HG03139 (cell line): ENCODE results near the gene TTN.

Experiments
- ATAC-seq: cut with Tn5 transposase; IDR thresholded peaks from one replicate; pipeline ENCODE4 v1.9.1; 2021; ENCODE audit not compliant: unreplicated experiment

The TTN gene

DNA sequence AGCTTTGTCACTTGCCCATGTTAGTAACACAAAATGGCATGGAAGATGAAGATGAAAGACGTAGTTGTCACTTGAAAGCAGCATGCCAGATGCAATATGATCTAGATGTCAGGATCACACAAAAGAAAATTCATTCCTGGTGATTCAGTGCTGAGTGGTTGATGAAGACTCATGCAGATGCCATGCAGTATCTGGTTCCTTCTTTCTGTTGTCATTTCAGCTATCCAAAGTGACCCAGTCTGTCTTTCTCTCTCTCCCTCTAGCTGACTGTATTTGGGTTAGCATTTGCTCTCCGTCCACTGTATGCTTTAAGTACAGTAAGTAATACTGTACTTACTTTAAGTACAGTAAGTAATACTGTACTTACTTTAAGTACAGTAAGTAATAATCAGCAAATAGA lies 50.4 kb downstream of the TTN start:
- no peak for ATAC-seq

DNA sequence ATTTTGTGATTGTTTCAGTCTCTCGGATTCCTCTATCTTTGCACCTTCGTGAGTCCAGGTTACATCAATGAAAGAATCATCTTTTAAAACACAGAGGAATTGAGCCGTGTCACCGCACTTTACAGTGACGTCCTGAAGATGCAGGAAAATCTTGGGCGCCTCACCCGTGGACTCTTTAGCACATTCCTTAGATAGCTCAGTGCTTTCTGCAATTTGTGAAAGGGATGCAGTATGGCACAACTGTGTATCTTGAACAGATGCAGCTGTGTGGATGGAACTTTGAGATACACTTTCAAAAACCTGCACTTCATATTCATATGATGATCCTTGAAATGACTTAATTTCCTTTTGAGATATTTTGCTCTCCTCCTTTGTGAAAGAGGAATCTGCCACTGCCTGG lies 50.9 kb downstream of the TTN start:
- ATAC-seq, result no peak

DNA sequence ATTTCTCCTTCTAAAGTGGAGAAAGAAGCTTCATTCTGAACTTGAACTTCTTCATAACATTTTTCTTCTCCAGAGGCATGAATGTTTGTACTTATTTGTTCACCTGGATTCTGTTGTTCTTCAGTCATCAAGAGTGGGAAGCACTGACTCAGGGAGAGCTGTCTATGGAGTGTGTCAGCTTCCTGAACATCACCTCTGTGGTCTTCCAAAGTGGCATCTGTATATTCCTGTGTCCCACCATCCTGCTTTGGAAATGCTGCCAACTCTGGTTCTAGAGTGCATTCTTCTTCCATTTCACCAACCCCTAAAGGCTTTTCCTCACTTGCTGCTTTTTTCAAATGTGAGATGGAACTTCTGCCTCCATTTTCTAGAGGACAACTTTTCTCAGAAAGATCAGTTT lies 59.5 kb downstream of the TTN start:
- ATAC-seq, result no peak

DNA sequence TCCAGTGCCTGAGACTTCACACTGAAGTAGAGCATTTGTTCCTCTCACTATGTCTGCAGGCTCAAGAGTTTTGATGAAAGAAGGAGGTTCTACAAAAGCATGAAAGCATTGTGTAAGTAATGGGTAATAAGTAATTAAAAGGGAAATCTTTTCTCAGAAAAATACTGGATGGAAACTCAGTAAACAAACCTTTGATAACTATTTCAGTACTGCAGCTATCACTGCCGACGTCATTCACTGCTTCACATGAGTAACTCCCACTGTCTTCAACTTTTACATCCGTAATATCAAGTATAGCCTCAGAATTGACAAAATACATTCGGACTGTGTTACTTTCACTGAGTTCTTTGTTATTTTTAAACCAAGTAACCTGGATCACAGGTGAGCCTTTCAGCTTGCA lies 72.7 kb downstream of the TTN start:
- no peak for ATAC-seq

DNA sequence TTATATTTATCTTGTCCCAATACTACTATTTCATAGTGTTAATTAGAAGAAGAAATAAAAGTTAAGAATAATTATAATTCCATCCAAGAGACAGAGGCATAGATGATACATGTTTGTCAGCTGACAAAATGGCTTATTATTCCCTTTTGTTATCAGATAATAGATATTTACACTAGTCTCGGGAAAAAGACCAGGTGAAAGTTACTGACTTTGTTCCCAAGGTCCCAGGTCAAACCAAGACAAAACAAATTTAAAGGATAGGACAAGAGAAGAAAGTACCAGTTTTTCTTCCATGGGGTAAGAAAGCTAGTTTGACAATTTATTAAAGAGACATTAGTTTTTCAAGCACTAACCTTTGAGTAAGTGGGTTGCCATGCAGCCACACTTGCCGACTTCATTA lies 73.2 kb downstream of the TTN start:
- ATAC-seq, result no peak

DNA sequence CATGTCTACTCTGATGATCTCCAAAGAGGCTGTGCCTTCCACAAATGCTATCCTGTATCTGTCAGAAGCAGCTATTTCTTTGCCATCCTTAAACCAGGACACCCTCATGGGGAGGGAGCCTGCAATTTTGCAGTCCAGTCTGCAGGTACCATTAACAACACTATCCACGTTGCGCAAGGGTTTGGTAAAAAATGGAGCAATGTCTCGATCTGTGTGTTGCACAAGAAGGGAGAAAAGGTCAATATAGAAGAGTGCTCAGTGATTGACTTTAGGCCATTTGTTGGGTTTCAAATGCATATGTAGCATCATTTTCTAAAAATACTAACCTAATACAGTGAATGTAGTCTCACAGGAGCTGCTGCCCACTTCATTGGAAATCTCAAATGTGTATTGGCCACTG lies 74.3 kb downstream of the TTN start:
- no peak for ATAC-seq

DNA sequence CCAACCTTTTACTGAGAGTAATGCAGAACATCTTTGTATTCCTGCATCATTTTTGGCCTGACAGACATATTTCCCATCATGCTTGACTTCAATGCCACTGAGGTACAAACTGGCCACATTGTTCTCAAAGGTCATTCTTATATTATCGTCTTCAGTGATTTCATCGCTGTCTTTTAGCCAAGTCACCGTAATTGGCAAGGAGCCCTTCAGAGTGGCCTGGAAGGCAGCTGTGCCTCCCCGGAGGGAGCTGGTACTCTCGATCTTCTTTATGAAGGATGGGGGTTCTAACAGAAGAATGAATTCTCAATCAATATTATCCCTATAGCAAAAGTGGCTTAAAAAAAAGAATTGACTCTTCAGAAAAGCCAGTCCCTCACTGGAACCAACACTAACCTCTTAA lies 75.9 kb downstream of the TTN start:
- no peak for ATAC-seq

DNA sequence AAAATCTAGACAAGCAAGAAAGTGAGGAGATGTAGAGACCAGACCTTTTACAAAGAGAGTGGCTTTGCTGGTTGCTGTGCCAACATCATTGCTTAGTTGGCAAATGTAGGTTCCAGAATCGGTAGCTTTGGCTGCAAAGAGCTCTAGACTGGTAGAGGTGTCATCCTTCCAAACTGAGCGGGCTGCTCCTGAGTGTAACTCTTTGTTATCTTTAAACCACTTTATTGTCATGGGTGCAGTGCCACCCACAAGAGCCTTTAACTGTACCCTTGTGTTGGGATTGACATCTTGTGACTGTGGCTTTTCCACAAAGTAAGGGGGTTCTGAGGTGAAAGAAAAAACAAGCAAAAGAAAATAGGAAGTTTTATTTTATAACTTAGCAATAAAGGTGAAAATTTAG lies 77.2 kb downstream of the TTN start:
- ATAC-seq, result no peak

DNA sequence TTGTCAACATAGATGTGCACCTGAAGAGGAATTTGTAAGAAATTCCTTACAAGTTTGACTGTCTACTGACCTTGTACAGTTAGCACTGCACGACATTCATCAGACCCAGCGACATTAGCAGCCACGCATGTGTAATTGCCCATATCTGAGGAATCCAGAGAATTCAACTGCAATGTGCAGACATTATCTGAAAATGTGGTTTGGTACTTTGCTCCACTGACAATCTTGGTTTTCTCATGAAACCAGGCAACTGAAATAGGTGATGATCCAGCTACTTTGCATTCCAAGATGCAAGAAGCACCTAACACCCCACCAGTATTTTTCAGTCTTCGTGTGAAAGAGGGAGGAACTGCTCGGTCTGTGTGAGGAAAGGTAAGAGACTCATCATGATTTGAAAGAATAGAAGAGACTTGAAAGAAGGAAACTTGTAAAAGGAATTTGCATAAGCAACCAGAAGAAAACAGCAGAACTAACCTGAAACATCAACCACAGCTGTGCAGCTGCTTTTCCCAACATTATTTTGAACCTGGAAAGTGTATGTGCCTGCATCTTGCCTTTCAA lies 83.4 kb downstream of the TTN start:
- no peak for ATAC-seq

DNA sequence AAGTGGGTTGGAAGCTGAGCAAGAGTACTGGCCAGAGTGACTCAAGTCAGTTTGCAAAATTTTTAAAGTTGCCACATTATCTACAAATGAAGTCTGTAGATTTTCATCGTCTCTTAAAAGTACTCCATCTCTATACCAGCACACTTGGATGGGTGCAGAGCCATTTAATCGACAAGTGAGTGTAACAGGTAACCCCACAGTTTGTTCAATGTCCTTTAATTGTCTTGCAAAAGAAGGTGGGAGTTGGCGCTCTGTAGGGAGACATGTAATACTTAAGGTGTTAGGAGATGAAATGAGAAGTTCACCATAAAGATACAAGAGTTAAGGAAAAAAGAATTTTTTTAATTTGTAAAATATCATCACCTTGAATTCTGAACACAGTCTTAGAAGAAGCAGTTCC lies 84.9 kb downstream of the TTN start:
- ATAC-seq, result no peak

DNA sequence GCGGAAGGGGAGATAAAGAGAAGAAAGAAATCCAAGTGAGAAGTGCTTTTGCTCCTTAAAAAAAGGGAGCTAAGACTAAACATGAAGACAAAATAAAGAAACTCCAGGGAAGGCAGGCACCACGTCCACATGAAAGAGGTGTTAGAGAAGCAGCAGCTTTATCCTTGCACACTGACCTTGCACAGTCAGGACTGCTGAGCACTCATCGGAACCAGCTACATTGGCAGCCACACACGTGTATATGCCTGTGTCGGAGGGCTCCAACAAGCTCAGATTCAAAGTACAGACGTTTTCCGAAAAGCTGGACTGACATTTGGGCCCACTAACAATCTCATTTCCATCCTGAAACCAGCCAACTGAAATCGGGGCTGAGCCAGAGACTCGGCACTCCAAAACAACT lies 88.2 kb downstream of the TTN start:
- no peak for ATAC-seq

DNA sequence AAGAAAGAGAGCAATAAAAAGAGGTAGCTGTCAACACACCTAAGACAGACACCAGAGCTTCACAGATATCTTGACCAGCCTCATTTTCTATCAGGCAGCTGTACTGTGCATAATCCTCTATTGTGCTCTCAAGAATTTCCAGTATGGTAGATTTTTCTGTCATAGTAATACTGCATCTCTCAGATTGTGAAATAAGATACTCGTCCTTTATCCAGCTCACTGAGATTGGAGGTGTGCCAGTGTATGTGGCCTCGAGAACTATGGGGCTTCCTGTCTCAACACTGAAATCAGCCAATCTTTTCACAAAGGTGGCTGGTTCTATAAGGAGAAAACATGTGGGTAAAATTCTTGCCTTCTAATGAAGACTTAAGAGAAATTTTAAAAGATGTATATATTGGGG lies 88.9 kb downstream of the TTN start:
- no peak for ATAC-seq

DNA sequence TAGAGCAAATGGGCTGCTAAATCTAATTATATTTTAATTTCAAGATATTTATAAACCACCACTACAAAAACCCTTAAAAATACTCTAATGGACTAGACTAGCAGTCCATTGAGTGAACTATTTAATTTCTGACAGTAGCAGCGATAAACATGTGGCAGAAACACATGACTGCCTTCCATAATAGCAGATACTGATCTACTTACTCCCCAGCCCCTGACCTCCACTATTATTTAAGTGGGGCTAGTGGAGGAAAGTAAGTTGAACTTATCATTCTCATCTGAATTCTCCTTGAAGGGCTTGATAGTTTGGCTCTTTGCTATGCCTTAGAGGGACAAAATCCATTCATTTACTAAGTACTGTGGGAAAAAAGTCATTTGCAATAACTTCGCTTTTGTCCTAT lies 90.8 kb downstream of the TTN start:
- ATAC-seq, result no peak

DNA sequence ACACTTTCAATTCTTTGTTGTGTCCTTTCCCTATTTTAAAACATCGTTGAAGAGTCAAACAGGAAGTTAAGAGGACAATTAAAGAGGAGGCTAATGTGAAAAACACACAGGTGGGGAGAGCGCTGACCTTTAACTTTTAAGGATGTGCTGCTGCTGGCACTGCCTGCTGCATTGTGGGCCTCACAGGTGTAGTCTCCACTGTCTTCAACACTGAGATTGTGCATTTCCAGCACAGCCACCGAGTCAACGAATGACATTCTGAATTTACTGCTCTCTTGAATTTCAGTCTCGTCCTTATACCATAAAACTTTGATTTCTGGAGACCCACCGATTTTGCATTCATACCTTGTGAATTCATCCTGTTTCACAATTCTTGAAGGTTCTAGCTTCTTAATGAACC lies 91.9 kb downstream of the TTN start:
- no peak for ATAC-seq

DNA sequence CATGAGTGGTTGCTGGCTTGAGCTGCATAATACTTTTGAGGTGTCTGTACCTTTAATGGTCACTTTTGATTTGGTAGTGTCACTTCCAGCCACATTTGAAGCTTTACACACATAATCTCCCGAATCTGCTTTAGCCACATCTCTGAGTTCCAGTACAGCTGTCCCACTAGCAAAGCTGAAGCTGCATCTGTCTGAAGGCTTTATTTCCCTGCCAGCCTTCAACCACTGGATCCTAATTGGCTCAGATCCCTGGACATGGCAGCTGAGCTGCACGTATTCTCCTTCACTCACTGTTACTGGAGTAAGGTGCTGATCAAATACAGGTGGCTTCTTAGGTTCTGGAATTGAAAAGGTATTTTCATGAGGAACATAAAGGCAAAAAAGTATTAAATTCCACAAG lies 99.7 kb downstream of the TTN start:
- ATAC-seq, result no peak

DNA sequence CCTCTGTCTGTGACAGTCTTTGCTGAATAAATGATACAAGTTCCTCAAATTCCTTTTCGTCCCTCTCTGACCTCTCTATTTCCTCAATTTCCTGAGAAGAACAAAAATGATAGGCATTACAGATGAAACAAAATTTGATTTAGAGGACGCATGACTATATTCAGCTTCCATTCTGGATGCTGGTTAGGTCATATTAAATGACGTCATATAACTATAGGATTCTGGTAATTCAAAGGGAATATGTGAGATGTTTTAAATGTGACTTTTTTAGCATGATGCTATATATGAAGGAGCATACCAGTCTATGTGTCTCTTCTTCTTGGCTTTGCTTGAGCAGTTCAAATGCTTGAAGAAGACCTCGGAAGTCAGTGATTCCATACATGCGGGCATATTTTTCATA lies 102.3 kb downstream of the TTN start:
- no peak for ATAC-seq

DNA sequence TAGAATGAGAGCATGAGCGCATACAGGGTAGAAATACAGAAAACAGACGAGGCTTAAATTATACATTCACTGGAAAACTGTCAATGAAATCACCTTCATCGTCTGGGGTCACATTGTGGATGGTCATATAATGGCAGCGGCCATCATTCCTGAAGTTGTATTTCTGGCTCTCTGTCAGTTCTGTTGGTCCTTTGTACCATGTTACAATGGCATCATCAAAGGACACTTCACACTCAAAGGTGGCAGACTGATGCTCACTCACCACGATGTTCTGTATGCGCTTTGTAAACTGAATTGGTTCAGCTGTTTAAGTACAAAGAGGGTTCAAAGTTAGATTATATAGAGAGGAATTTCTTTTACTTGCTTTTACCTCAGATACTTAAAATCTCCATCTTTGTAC lies 104.9 kb downstream of the TTN start:
- no peak for ATAC-seq

DNA sequence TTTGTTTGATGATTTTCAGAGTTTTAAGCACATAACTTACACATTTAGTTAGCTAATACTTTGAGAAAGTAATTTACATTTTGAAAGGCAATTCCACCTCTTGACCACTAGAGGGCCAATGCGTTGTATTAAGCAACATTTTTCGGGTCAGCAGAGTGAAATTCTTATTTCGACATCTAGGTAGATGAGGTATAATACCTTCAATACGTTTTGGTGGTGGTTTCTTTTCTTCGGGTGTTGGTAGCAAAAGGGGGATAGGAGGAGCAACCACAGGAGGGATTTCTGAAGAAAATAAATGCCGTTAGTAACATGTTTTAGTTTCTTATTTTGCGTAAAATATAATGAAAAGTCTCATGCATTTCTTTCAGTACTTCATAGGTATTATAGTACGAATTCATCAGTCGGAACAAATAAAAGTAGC lies 106.3 kb downstream of the TTN start:
- no peak for ATAC-seq

DNA sequence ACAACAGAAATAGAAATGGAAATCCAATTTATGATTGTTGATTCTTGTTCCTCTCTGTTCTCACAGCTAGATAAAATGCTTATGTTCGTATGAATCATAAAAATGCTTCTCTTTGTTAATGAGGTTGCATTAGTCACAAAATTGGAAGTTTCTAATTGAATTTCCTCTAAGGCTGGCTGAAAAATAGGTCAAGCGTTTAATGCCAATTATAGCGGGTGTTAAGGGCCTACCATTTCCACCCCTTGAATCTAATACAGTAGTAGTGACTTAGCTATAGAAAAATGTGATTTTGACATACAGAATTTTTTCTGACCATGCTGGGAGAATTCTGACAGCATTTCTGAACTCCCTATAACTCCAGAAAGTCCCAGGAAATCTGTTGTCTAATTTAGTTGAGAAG lies 107.1 kb downstream of the TTN start:
- ATAC-seq, result no peak

DNA sequence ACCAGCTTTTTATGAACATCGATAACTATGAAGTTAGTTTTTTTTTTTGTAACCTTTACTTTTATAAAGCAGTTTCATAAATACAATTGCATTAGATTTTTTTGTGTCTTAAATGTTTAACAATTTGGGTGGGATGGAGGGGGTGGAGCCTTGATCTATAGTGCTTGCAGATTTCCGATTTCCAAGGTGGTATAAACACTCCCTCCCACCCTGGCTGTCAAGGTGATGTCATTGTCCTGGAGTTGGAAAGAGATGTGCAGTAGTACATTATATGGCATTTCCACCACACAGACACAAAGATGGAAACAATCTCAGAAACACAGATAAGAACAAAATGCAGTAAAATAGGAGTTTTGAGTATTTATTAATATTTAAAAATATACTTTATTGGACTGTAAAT lies 114.4 kb downstream of the TTN start:
- no peak for ATAC-seq

DNA sequence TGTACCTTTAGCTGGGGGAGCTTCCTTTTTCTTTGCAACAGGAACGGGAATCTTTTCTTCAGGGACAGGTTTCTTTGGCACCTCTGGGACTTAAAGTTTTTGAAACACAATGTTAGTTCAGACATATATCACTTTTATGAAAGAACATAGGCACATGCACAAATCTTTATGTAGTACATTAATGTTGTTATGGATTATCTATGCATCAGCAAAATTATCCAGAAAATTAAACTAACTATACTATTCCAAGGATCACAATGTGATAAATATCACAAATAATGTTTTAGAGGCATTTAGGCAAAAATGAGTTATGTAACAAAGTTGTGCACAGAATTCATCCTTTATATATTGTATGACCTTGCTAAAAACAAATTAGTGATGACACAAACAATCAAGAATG lies 117.4 kb downstream of the TTN start:
- no peak for ATAC-seq

DNA sequence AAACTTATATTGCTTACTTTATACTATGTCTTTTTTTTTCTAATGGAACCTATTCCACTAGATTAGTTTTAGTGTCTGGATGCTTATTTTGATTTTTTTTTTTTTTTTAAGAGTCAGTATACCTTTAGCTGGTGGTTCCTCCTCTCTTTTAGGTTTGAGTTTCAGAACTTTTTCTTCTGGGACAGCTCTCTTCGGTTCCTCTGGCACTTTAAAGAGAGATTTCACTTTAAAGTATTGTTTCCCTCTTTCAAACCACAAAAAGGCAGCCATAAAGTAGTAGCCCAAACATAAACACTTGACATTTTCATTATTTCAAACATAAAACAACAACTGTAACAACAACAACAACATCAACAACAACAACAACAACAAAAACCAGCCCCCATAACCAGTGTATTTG lies 123.3 kb downstream of the TTN start:
- no peak for ATAC-seq

DNA sequence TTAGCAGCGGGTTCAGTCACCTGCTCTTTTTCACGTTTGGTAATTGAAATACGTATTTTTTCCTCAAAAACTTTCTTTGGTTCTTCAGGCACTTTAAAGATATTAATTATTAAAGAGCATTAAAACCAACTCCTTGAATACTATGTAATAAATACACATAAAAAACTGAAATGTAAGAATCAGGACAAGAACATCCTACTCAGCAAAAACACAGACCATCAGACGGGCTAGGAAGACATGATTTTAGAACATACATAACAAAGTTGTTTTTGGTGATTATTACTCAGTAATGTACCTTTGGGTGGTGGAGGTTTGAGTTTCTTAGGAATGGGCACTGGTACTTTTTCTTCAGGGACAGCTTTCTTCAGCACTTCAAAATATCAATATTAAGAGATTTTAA lies 126.1 kb downstream of the TTN start:
- ATAC-seq, result no peak

DNA sequence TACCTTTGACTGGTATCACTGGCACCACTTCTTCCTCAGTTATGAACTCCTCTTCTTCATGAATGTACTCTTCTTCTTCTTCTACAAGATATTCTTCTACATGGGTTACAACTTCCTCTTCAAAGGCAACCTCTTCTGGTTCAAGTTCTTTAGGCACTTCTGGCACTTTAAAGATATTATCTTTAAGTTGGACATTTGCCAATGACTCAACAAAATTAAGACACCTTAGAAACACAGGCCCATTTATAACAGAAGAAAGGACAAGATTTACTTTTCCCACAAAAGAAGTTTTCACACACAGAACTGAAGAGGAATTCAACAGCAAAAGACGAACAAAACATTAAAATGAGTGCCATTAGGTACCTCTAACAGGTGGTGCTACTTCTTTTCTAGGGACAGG lies 127.3 kb downstream of the TTN start:
- no peak for ATAC-seq
